ENCODE data around the gene REV1.

GRCh38 chr2:99507937-99508818 lies 18.4 kb upstream of the REV1 start:
- no peak for TF ChIP-seq ARNTL (CRISPR knock-in tag; IDR thresholded peaks at IDR 0.05; ENCODE audit: borderline replicate concordance, low read depth)
- no peak for TF ChIP-seq RARB (CRISPR knock-in tag; IDR thresholded peaks at IDR 0.05)
- no peak for TF ChIP-seq POU6F1 (CRISPR knock-in tag; IDR thresholded peaks at IDR 0.05; ENCODE audit: borderline replicate concordance, low read depth)
- no peak for TF ChIP-seq TOX (CRISPR knock-in tag; IDR thresholded peaks at IDR 0.05; ENCODE audit: borderline replicate concordance)
- TF ChIP-seq CREB5 (CRISPR knock-in tag; IDR thresholded peaks at IDR 0.05; ENCODE audit: low read depth): no peak
- TF ChIP-seq PATZ1 (CRISPR knock-in tag; IDR thresholded peaks at IDR 0.05; ENCODE audit: borderline replicate concordance): no peak
- TF ChIP-seq SNAI2 (CRISPR knock-in tag; IDR thresholded peaks at IDR 0.05): no peak
- TF ChIP-seq ZFP3 (CRISPR knock-in tag; IDR thresholded peaks at IDR 0.05): no peak
- TF ChIP-seq ISL1 (CRISPR knock-in tag; IDR thresholded peaks at IDR 0.05): no peak
- TF ChIP-seq ZNF70 (CRISPR knock-in tag; IDR thresholded peaks at IDR 0.05): no peak
- no peak for TF ChIP-seq ZFP30 (CRISPR knock-in tag; IDR thresholded peaks at IDR 0.05)
